Esophagus muscularis mucosa (tissue), 4 donors: ENCODE data around the gene MRPL38. TPM values are rescaled to one million over a fixed set of nuclear protein-coding genes. Genes with fewer than 3 reads are reported as not detected.

ENCODE experiments used
- DNase-seq: peaks from one replicate; pipeline ENCODE4 v3.0.0-alpha.2; 2017; ENCODE audit errors: extremely low spot score
- H3K27ac ChIP-seq, 4 donors: fragments of 200-600 bp; sonication (generic); replicated peaks in 1 of 4; 1 replicate in 3 of 4; 2 replicates in 1 of 4; pipeline ENCODE4 v1.5.1; 2016 to 2019; ENCODE audit warnings: mild to moderate bottlenecking in 1 of 4
- H3K27me3 ChIP-seq, 4 donors: fragments of 200-600 bp; sonication (generic); one replicate each; pipeline versions ENCODE4 v1.5.1 to v1.6.0; 2016 to 2019
- H3K36me3 ChIP-seq, 4 donors: fragments of 200-600 bp; sonication (generic); one replicate each; pipeline ENCODE4 v1.5.1; 2016 to 2019
- H3K4me1 ChIP-seq, 4 donors: fragments of 200-600 bp; sonication (generic); one replicate each; pipeline ENCODE4 v1.5.1; 2016 to 2019
- H3K4me3 ChIP-seq, 4 donors: fragments of 200-600 bp; sonication (generic); 1 replicate in 2 of 4; 2 replicates in 2 of 4; pipeline ENCODE4 v1.5.1; 2016 to 2019; ENCODE audit warnings: mild to moderate bottlenecking in 4 of 4, moderate library complexity in 1 of 4
- H3K9me3 ChIP-seq, 4 donors: fragments of 200-600 bp; sonication (generic); 1 replicate in 3 of 4; 2 replicates in 1 of 4; pipeline ENCODE4 v1.5.1; 2016 to 2019
- EP300 ChIP-seq: sonication (generic); formaldehyde crosslinking; IDR thresholded peaks from one replicate; pipeline ENCODE4 v1.6.1; 2017; ENCODE audit warnings: antibody characterized with exemption
- POLR2A ChIP-seq: fragments of 450-650 bp; IDR thresholded peaks from one replicate; pipeline ENCODE4 v1.6.1; 2017; ENCODE audit warnings: antibody characterized with exemption, moderate library complexity, mild to moderate bottlenecking, low read depth
- POLR2AphosphoS5 ChIP-seq, 2 donors: sonication (generic); formaldehyde crosslinking; IDR thresholded peaks; one replicate each; pipeline ENCODE4 v1.6.1; 2017; ENCODE audit warnings: antibody characterized with exemption in 2 of 2
- WGBS: methylation state at CpG from one replicate; pipeline ENCODE4 v1.1.5; 2018; 5-methylcytosine and 5-hydroxymethylcytosine counted together
- intact Hi-C: fragments of 100-400 bp; cut with DNase I; formaldehyde crosslinking; loops from one replicate; pipeline ENCODE4 v1.15.1; 2023
- total RNA-seq, 4 donors: library from RNA; depleted of rRNA; stranded (reverse); fragments of >200 nt; gene quantifications; one replicate each; pipeline versions ENCODE4 v1.1.0 to v1.2.1, GENCODE V29; 2016
- TF ChIP-seq, protein P1 (sequence below), 3 experiments: fragments of 200-600 bp in 2 of 3; fragments of 450-650 bp in 1 of 3; sonication (generic) in 2 of 3; IDR thresholded peaks; one replicate each; pipeline ENCODE4 v1.5.1; 2017 to 2019; ENCODE audit warnings: antibody characterized with exemption in 3 of 3, mild to moderate bottlenecking in 2 of 3, moderate library complexity in 1 of 3

The MRPL38 gene
- total RNA-seq, 4 donors from 2014 or later: 32.5 to 61.7 (median 44.1) TPM

DNA sequence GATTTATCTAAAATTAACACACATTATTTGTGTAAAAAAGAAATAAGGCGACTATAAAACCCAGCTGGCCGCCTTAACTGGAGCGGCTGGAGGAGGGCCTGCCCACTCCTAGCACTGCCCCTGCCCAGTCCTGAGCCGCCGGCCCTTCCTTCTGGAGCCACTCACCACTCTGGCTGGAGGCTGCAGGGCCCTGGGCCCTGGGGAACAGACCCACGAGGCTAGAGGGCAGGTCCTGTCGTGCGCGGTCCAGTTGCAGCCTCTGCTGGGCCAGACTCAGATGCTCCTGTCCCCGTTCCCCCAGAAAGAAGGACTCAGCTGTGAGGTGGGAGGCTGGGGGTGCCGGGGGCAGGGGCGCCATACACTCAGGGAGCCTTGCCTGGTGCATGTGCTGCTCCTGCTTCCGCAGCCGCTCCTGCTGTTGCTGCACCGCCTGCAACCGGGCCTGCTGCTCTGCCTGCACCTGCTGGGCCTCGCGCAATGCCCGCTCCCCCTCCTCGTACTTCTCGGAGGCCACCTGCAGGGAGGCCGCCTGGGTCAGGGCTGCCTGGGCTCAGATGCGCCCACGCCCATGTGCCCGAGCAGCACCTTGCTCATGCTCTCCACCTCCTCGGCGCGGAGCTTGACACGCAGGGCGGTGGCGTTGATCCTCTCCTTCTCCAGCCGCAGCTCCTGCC is 9.0 kb upstream of the MRPL38 start:
- H3K4me1 ChIP-seq: peaks cover 0 to 7% (median 0%) of the 10 kb centered on the region in 4 donors
- no peaks in the 10 kb centered on the region for H3K9me3 ChIP-seq
- intact Hi-C loops: no loop called here
- TF ChIP-seq POLR2A: no peak
- TF ChIP-seq POLR2AphosphoS5 (IDR thresholded peaks at IDR 0.05): no peak
- no peak for TF ChIP-seq EP300
- TF ChIP-seq, protein P1, sequence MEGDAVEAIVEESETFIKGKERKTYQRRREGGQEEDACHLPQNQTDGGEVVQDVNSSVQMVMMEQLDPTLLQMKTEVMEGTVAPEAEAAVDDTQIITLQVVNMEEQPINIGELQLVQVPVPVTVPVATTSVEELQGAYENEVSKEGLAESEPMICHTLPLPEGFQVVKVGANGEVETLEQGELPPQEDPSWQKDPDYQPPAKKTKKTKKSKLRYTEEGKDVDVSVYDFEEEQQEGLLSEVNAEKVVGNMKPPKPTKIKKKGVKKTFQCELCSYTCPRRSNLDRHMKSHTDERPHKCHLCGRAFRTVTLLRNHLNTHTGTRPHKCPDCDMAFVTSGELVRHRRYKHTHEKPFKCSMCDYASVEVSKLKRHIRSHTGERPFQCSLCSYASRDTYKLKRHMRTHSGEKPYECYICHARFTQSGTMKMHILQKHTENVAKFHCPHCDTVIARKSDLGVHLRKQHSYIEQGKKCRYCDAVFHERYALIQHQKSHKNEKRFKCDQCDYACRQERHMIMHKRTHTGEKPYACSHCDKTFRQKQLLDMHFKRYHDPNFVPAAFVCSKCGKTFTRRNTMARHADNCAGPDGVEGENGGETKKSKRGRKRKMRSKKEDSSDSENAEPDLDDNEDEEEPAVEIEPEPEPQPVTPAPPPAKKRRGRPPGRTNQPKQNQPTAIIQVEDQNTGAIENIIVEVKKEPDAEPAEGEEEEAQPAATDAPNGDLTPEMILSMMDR (IDR thresholded peaks at IDR 0.05): no peak
- H3K4me3 ChIP-seq: no peak overlapping the region
- peaks cover 4 to 70% (median 16%) of the 10 kb centered on the region in 4 donors for H3K36me3 ChIP-seq
- H3K27ac ChIP-seq: no peak overlapping the region
- WGBS: 90% methylated on average over 16 of the region's 32 CpGs
- DNase-seq: no peak
- H3K27me3 ChIP-seq: no peaks in the 10 kb centered on the region

DNA sequence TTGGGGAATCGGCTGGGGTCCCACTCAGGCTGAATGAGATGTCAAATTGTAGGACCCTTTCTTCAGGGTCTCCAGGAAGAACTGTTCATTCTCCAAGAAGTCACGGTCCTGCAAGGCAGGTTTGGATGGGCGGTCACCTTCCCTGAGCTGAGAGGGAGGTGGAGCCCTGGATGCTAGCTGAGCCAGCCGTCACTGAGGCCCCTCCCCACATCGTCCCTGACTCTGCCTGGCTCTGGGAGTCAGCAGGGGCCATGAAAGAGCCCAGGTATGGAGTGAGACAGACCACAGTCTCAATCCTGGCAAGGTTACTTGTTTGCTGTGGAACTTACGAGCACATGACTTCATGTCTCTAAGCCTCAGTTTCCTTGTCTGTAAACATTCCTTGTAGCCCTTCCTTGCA is 6.0 kb upstream of the MRPL38 start:
- TF ChIP-seq POLR2A (no peak), POLR2AphosphoS5 (IDR thresholded peaks at IDR 0.05) (no peak), EP300 (no peak)
- TF ChIP-seq, protein P1 (IDR thresholded peaks at IDR 0.05): no peak
- 91% methylated on average over 6 of the region's 6 CpGs for WGBS
- Histone ChIP-seq H3K4me1 (peaks cover 0 to 9% (median 1%) of the 10 kb centered on the region in 4 donors), H3K27ac (no peak overlapping the region), H3K9me3 (no peaks in the 10 kb centered on the region), H3K27me3 (no peaks in the 10 kb centered on the region), H3K36me3 (peaks cover 4 to 51% (median 12%) of the 10 kb centered on the region in 4 donors), H3K4me3 (no peak overlapping the region)
- intact Hi-C loops: no loop called here
- no peak for DNase-seq

GRCh38 chr17:75909812-75910274 is 5.2 kb upstream of the MRPL38 start:
- H3K4me1 ChIP-seq: peaks cover 5 to 17% (median 8%) of the 10 kb centered on the region in 4 donors
- TF ChIP-seq EP300 (no peak), POLR2AphosphoS5 (IDR thresholded peaks at IDR 0.05) (no peak), POLR2A (no peak)
- TF ChIP-seq, protein P1 (IDR thresholded peaks at IDR 0.05): no peak
- no peak overlapping the region for H3K4me3 ChIP-seq
- DNase-seq: no peak
- no peaks in the 10 kb centered on the region for H3K27me3 ChIP-seq
- peaks cover 4 to 45% (median 10%) of the 10 kb centered on the region in 4 donors for H3K36me3 ChIP-seq
- intact Hi-C loops: loop anchor here (5.0 kb wide), 1 partner anchor 67 kb away; the partner anchor contains the start of genes ACOX1 and TEN1
- H3K9me3 ChIP-seq: no peaks in the 10 kb centered on the region
- no peak overlapping the region for H3K27ac ChIP-seq
- 74% methylated on average over 11 of the region's 11 CpGs for WGBS

GRCh38 chr17:75909051-75909811 is 4.5 kb upstream of the MRPL38 start:
- peaks cover 5 to 19% (median 10%) of the 10 kb centered on the region in 4 donors for H3K4me1 ChIP-seq
- no peak for DNase-seq
- TF ChIP-seq, protein P1 (IDR thresholded peaks at IDR 0.05): no peak
- TF ChIP-seq POLR2A (no peak), POLR2AphosphoS5 (IDR thresholded peaks at IDR 0.05) (no peak)
- no peak overlapping the region for H3K27ac ChIP-seq
- peaks cover 4 to 38% (median 6%) of the 10 kb centered on the region in 4 donors for H3K36me3 ChIP-seq
- no peak overlapping the region for H3K4me3 ChIP-seq
- 81% methylated on average over 12 of the region's 14 CpGs for WGBS
- H3K27me3 ChIP-seq: no peaks in the 10 kb centered on the region
- intact Hi-C loops: loop anchor here (5.0 kb wide), 1 partner anchor 68 kb away; the partner anchor contains the start of genes ACOX1 and TEN1
- H3K9me3 ChIP-seq: no peaks in the 10 kb centered on the region
